MCF 10A (cell line): Measurements from ENCODE around the gene RTN4RL2. TPM values are rescaled to one million over a fixed set of nuclear protein-coding genes. Genes with fewer than 3 reads are reported as not detected.

ENCODE experiments used
- BruUV-seq: library from RNA; stranded (reverse); fragments of 400-500 nt; replicated peaks from 2 replicates; lab custom pipeline; 2021; lab: Mats Ljungman, UMichigan
- CTCF ChIA-PET: fragments of 300-600 bp; sonication (Branson Sonifier 250); formaldehyde crosslinking; extraction: SDS; loops from one replicate; lab custom pipeline; 2021; ENCODE audit warnings: antibody characterized with exemption, inconsistent platforms; lab: Yijun Ruan, JAX
- POLR2A ChIA-PET: fragments of 300-600, 350-650 bp; sonication (Branson Sonifier 250); formaldehyde crosslinking; extraction: SDS; loops from one replicate; lab custom pipeline; 2020; ENCODE audit warnings: antibody characterized with exemption, inconsistent platforms; lab: Yijun Ruan, JAX
- DNase-seq: peaks from one replicate; pipeline ENCODE4 v3.0.0-alpha.2; 2018; ENCODE audit not compliant: unreplicated experiment
- H3K27ac Mint-ChIP-seq: one replicate; pipeline ENCODE4 v1.8.0; 2022; ENCODE audit warnings: mild to moderate bottlenecking, low read depth, mixed read lengths; ENCODE audit not compliant: unreplicated experiment
- H3K27me3 Mint-ChIP-seq: one replicate; pipeline ENCODE4 v1.8.0; 2022; ENCODE audit warnings: mixed read lengths; ENCODE audit not compliant: insufficient read depth, unreplicated experiment
- H3K36me3 Mint-ChIP-seq: one replicate; pipeline ENCODE4 v1.8.0; 2022; ENCODE audit warnings: mild to moderate bottlenecking, moderate library complexity, mixed read lengths; ENCODE audit not compliant: insufficient read depth, unreplicated experiment
- H3K4me1 Mint-ChIP-seq: one replicate; pipeline ENCODE4 v1.8.0; 2022; ENCODE audit warnings: mixed read lengths; ENCODE audit not compliant: insufficient read depth, unreplicated experiment
- H3K4me3 Mint-ChIP-seq: one replicate; pipeline ENCODE4 v1.8.0; 2022; ENCODE audit warnings: mild to moderate bottlenecking, moderate library complexity, mixed read lengths; ENCODE audit not compliant: unreplicated experiment
- H3K9me3 Mint-ChIP-seq: one replicate; pipeline ENCODE4 v1.8.0; 2022; ENCODE audit warnings: mixed read lengths; ENCODE audit not compliant: unreplicated experiment
- intact Hi-C: fragments of 100-400 bp; cut with micrococcal nuclease; formaldehyde crosslinking; loops from 2 replicates; pipeline ENCODE4 v1.14.1; 2022
- total RNA-seq: library from RNA; stranded (reverse); gene quantifications from 2 replicates; pipeline ENCODE4 v1.2.3, GENCODE V29; 2022
- TF ChIP-seq, protein P1 (sequence below): fragments of 200-600 bp; IDR thresholded peaks from one replicate; pipeline ENCODE4 v1.8.0; 2022; ENCODE audit warnings: antibody characterized with exemption, mild to moderate bottlenecking; ENCODE audit not compliant: unreplicated experiment

RTN4RL2 gene
- total RNA-seq, 1 experiment from 2014 or later: 2.0 TPM

DNA sequence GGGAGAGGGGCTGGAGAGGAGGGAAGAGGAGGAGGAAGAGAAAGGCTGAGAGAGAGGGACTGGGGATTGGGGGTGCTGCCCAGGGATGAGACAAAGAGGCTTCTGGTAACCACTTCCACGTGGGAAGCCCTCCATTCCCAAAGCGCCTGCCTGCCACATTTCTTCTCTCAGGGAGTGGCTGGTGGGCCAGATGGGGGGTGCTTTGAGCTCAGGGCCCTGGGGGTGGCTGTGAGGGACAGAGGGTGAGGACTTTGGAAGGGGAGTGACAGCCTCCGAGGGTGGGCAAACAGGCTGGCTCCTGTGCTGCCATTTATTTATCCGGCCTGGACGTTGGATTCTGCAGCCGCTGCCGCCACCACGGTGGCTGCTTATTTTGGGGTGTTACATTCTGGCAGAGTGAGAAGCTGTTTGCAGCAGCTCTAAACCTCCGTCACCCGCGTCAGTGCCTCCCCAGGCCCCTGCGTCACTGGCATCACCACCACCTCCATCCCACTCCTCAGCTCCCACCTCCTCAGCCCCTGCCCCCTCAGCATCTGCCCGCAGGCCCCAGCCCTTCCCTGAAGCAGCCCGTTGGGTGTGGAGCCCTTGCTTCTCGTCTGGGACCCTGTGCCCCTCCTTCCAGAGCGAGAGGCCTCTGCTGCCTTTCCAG, 1.6 kb downstream of the RTN4RL2 start:
- BruUV-seq: no TSS peak
- H3K36me3 Mint-ChIP-seq: no peaks in the 10 kb centered on the region
- CTCF ChIA-PET: interaction anchor here (0.6 to 7.2 kb wide), 4 partner anchors 30 to 179 kb away, joined by 3 to 198 read pairs (median 4); no protein-coding TSS in a partner anchor

DNA sequence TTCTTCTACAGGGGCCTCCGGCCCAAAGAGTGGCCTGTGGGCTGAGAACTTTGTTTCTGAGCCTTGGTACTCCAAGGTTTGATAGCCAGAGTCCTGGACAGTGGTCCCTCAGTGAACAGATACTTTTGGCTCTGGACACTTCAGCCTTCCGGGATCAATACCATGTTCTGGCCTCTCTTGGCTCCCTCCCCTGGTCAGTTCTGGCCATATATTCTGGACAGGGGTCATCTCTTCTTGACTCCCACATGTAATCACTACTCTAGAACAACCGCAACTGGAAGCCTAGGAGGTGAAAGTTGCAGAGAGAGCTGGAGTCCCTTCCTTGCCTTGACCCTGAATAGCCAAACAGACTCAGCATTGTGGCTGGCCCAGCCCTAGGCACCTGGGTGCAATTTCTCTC, 2.3 kb downstream of the RTN4RL2 start:
- Mint-ChIP-seq H3K27me3 (peaks cover 22% of the 10 kb centered on the region), H3K36me3 (no peaks in the 10 kb centered on the region), H3K9me3 (no peaks in the 10 kb centered on the region), H3K27ac (no peak overlapping the region), H3K4me1 (peaks cover 17% of the 10 kb centered on the region), H3K4me3 (peak overlapping the region; percentile 29)
- CTCF ChIA-PET: interaction anchor here (0.6 to 2.0 kb wide), 4 partner anchors 10 to 62 kb away, joined by 4 to 9 read pairs (median 5); no protein-coding TSS in a partner anchor
- no peak for DNase-seq
- intact Hi-C loops: no loop called here
- BruUV-seq: no TSS peak
- POLR2A ChIA-PET: interaction anchor here (0.9 to 1.0 kb wide), 2 partner anchors 36 to 117 kb away, joined by 3 to 9 read pairs; no protein-coding TSS in a partner anchor
- TF ChIP-seq, protein P1, sequence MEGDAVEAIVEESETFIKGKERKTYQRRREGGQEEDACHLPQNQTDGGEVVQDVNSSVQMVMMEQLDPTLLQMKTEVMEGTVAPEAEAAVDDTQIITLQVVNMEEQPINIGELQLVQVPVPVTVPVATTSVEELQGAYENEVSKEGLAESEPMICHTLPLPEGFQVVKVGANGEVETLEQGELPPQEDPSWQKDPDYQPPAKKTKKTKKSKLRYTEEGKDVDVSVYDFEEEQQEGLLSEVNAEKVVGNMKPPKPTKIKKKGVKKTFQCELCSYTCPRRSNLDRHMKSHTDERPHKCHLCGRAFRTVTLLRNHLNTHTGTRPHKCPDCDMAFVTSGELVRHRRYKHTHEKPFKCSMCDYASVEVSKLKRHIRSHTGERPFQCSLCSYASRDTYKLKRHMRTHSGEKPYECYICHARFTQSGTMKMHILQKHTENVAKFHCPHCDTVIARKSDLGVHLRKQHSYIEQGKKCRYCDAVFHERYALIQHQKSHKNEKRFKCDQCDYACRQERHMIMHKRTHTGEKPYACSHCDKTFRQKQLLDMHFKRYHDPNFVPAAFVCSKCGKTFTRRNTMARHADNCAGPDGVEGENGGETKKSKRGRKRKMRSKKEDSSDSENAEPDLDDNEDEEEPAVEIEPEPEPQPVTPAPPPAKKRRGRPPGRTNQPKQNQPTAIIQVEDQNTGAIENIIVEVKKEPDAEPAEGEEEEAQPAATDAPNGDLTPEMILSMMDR: no peak

More for the DNA sequence above, 1.6 kb downstream of the RTN4RL2 start:
- Mint-ChIP-seq H3K4me1 (peaks cover 24% of the 10 kb centered on the region), H3K9me3 (no peaks in the 10 kb centered on the region), H3K27me3 (peaks cover 22% of the 10 kb centered on the region), H3K27ac (no peak overlapping the region), H3K4me3 (peak overlapping the region; percentile 72)
- POLR2A ChIA-PET: no interaction called here
- TF ChIP-seq, protein P1: no peak
- intact Hi-C loops: no loop called here
- no peak for DNase-seq

DNA sequence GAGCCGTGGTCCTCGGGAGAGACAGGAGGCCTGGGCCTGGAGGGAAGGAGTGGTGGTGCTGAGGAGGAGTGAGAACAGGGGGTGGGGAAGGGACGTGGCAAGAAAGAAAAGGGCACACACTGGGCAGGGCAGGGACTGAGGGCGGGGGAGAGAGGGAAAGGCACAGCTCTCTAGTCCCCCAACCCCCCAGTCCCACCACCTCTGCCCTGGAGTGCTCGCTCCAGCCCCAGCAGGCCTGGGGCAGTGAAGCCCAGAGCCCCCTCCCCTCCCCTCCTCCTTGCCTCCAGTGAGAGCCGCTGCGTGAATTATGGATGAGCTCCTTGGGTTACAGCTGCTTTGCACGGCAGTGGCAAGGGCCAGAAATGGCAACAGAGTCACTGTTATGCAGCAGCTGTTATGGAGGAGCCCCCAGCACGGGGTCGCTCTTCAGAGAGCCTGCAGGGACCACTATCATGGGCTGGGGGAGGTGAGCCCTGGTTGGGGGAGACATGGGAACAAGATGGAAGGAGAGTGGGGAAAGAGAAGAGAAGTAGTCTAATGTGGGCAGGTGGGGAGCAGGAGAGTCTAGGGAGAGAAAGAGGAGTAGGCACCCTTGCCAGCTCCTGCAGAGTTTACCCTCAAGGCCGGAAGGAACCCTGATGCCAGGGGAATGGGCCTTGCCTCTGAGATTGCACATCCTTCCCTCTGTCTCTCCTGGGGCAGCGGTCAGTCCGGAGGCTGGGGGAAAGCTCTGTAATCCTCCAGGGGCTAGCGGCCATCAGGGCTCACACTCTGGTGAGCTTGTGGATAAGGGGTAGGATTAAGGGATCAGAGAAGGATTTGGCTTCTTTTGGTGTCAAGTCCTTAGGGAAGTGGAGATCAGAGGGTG, 3.6 kb downstream of the RTN4RL2 start:
- CTCF ChIA-PET: interaction anchor here (0.7 to 2.0 kb wide), 9 partner anchors 8 to 181 kb away, joined by 3 to 9 read pairs (median 3); no protein-coding TSS in a partner anchor
- POLR2A ChIA-PET: interaction anchor here (0.9 to 1.0 kb wide), 2 partner anchors 38 to 118 kb away, joined by 3 to 9 read pairs; no protein-coding TSS in a partner anchor
- Mint-ChIP-seq H3K9me3 (no peaks in the 10 kb centered on the region), H3K4me1 (peaks cover 11% of the 10 kb centered on the region), H3K4me3 (no peak overlapping the region), H3K36me3 (no peaks in the 10 kb centered on the region), H3K27me3 (peaks cover 14% of the 10 kb centered on the region), H3K27ac (no peak overlapping the region)
- no TSS peak for BruUV-seq
- TF ChIP-seq, protein P1: no peak
- intact Hi-C loops: no loop called here
- no peak for DNase-seq
